K562 (cell line): ENCODE data around the gene BCAS1. TPM values are rescaled to one million over a fixed set of nuclear protein-coding genes. Genes with fewer than 3 reads are reported as not detected.

Source experiments
- ATAC-seq: fragments of 200-7000 bp; cut with Tn5 transposase; 3 replicates; pipeline ENCODE4 v1.9.1; 2020; ENCODE audit warnings: moderate library complexity
- BruUV-seq: library from RNA; stranded (reverse); fragments of 400-500 nt; replicated peaks from 2 replicates; lab custom pipeline; 2021; lab: Mats Ljungman, UMichigan
- CTCF ChIA-PET: fragments of 300-600 bp; formaldehyde crosslinking; extraction: SDS; loops from one replicate; lab custom pipeline; 2021; ENCODE audit warnings: low intra/inter-chr PET ratio; lab: Yijun Ruan, JAX
- POLR2A ChIA-PET: fragments of 300-600, 350-650 bp; sonication (Branson Sonifier 250); formaldehyde crosslinking; extraction: SDS; loops from one replicate; lab custom pipeline; 2021; ENCODE audit warnings: antibody characterized with exemption, inconsistent platforms; lab: Yijun Ruan, JAX
- DNase-seq, 4 experiments: peaks; one replicate each; pipeline versions ENCODE4 v3.0.0 to v3.0.0-alpha.2; 2011 to 2018; ENCODE audit warnings: low spot score in 3 of 4, mixed read lengths in 3 of 4; ENCODE audit errors: extremely low read depth in 1 of 4
- FAIRE-seq: peaks from 2 replicates; lab custom pipeline; 2011; peaks lifted over from hg19 to GRCh38; lab: Jason Lieb, UNC
- H2AFZ ChIP-seq: 2 replicates; pipeline ENCODE4 v1.6.0; 2011; ENCODE audit warnings: low read depth, low read length, control low read depth, inconsistent platforms
- H3K27ac ChIP-seq: fragments of 200-600 bp; 3 replicates; pipeline ENCODE4 v1.8.0; 2011; ENCODE audit warnings: low read depth, mild to moderate bottlenecking, control low read depth, inconsistent platforms, low read length, moderate library complexity, mixed read lengths; ENCODE audit errors: extremely low read depth
- H3K27me3 ChIP-seq, 2 experiments: fragments of 300-600 bp in 1 of 2; 2 replicates in 1 of 2; 3 replicates in 1 of 2; pipeline versions ENCODE4 v1.6.0 to v1.8.0; 2011; ENCODE audit warnings: inconsistent platforms in 2 of 2, low read length in 2 of 2, mild to moderate bottlenecking in 1 of 2, mixed read lengths in 1 of 2, moderate library complexity in 1 of 2; ENCODE audit not compliant: control insufficient read depth in 2 of 2, insufficient read depth in 2 of 2
- H3K36me3 ChIP-seq: fragments of 300-600 bp; 3 replicates; pipeline ENCODE4 v1.8.0; 2011; ENCODE audit warnings: mild to moderate bottlenecking, low read length, inconsistent platforms; ENCODE audit not compliant: control insufficient read depth, insufficient read depth
- H3K4me1 ChIP-seq, 2 experiments: fragments of 200-600 bp in 1 of 2; replicated peaks in 1 of 2; 2 replicates in 1 of 2; 3 replicates in 1 of 2; pipeline versions ENCODE4 v1.5.1 to v1.8.0; 2011; ENCODE audit warnings: inconsistent platforms in 2 of 2, low read length in 2 of 2, mild to moderate bottlenecking in 1 of 2, mixed read lengths in 1 of 2, moderate library complexity in 1 of 2; ENCODE audit not compliant: control insufficient read depth in 2 of 2, insufficient read depth in 2 of 2
- H3K4me2 ChIP-seq: 2 replicates; pipeline ENCODE4 v1.6.1; 2011; ENCODE audit warnings: low read length, control low read depth, inconsistent platforms, mixed read lengths; ENCODE audit not compliant: insufficient read depth
- H3K4me3 ChIP-seq: fragments of 200-600 bp; sonication (generic), shearing (Covaris generic); 2 replicates; pipeline ENCODE4 v1.5.1; 2016; ENCODE audit warnings: control low read depth, inconsistent platforms
- H3K79me2 ChIP-seq: fragments of 200-600 bp; 3 replicates; pipeline ENCODE4 v1.8.0; 2011; ENCODE audit warnings: low read length, inconsistent platforms; ENCODE audit not compliant: control insufficient read depth, insufficient read depth
- H3K9ac ChIP-seq, 2 experiments: 2 replicates each; pipeline versions ENCODE4 v1.6.0 to v1.6.1; 2011; ENCODE audit warnings: low read depth in 2 of 2, low read length in 2 of 2, control low read depth in 1 of 2, inconsistent platforms in 1 of 2, mild to moderate bottlenecking in 1 of 2, mixed read lengths in 1 of 2; ENCODE audit not compliant: insufficient read depth in 1 of 2
- H3K9me1 ChIP-seq: one replicate; pipeline ENCODE4 v1.6.0; 2011; ENCODE audit warnings: inconsistent platforms, mild to moderate bottlenecking, low read length, moderate library complexity; ENCODE audit not compliant: control insufficient read depth, insufficient read depth
- H3K9me3 ChIP-seq: replicated peaks from 2 replicates; pipeline ENCODE4 v1.5.1; 2011; ENCODE audit warnings: low read depth, low read length, inconsistent platforms; ENCODE audit not compliant: control insufficient read depth, insufficient read depth
- H4K20me1 ChIP-seq: replicated peaks from 2 replicates; pipeline ENCODE4 v1.6.1; 2011; ENCODE audit warnings: low read length, inconsistent platforms, mixed read lengths; ENCODE audit not compliant: control insufficient read depth, insufficient read depth
- BACH1 ChIP-seq: fragments of 200-800 bp; sonication (Bioruptor generic); IDR thresholded peaks from 2 replicates; pipeline ENCODE4 v1.6.1; 2016; ENCODE audit warnings: missing genetic modification characterization, missing compliant biosample characterization
- BCOR ChIP-seq: fragments of 450-650 bp; IDR thresholded peaks from 2 replicates; pipeline ENCODE4 v1.6.1; 2016
- DACH1 ChIP-seq: fragments of 450-650 bp; IDR thresholded peaks from 2 replicates; pipeline ENCODE4 v1.6.1; 2018; ENCODE audit not compliant: partially characterized antibody
- ELF1 ChIP-seq: fragments of 200-800 bp; sonication (Bioruptor generic); IDR thresholded peaks from 2 replicates; pipeline ENCODE4 v1.6.1; 2016; ENCODE audit warnings: missing genetic modification characterization, missing compliant biosample characterization
- GATA2 ChIP-seq: sonication (generic); formaldehyde crosslinking; IDR thresholded peaks from 2 replicates; pipeline ENCODE4 v1.4.0; 2020; ENCODE audit warnings: mild to moderate bottlenecking, missing genetic modification reagents
- GATAD2B ChIP-seq: fragments of 450-650 bp; IDR thresholded peaks from 2 replicates; pipeline ENCODE4 v1.6.1; 2017; ENCODE audit warnings: mild to moderate bottlenecking, borderline replicate concordance
- MTA1 ChIP-seq: fragments of 450-650 bp; IDR thresholded peaks from 2 replicates; pipeline ENCODE4 v1.6.1; 2017; ENCODE audit warnings: borderline replicate concordance
- ZBTB11 ChIP-seq, 3 experiments: fragments of 200-800 bp in 1 of 3; fragments of 250-450 bp in 1 of 3; fragments of 450-650 bp in 1 of 3; sonication (Bioruptor Pico) in 1 of 3; sonication (Bioruptor generic) in 1 of 3; formaldehyde crosslinking in 1 of 3; IDR thresholded peaks; 2 replicates each; pipeline versions ENCODE4 v1.6.1 to v1.8.0; 2016 to 2022; ENCODE audit warnings: mild to moderate bottlenecking in 2 of 3, missing genetic modification characterization in 2 of 3, missing compliant biosample characterization in 1 of 3, moderate library complexity in 1 of 3
- ZBTB2 ChIP-seq: fragments of 450-650 bp; IDR thresholded peaks from 2 replicates; pipeline ENCODE4 v1.6.1; 2016; ENCODE audit warnings: antibody characterized with exemption
- ZNF583 ChIP-seq: fragments of 250-450 bp; sonication (Bioruptor Pico); IDR thresholded peaks from 2 replicates; pipeline ENCODE4 v1.4.0; 2020
- WGBS: fragments of 100-300 bp; shearing (Covaris generic); methylation state at CpG from one replicate; pipeline ENCODE4 v1.1.6; 2016; ENCODE audit warnings: low coverage, mixed read lengths; ENCODE audit not compliant: insufficient coverage; ENCODE audit errors: missing lambda C conversion rate; 5-methylcytosine and 5-hydroxymethylcytosine counted together
- in situ Hi-C: fragments of 300-500 bp; cut with MboI; formaldehyde crosslinking; loops from 4 replicates; pipeline ENCODE4 v1.15.0; 2018; ENCODE audit warnings: inconsistent platforms, mixed read lengths
- intact Hi-C: fragments of 100-400 bp; cut with micrococcal nuclease; formaldehyde crosslinking; loops from 2 replicates; pipeline ENCODE4 v1.14.2; 2022
- polyA plus RNA-seq, 8 experiments: library from polyadenylated mRNA; depleted of rRNA in 4 of 8; stranded (reverse) in 5 of 8; unstranded in 3 of 8; fragments of >200 nt; fragmentation: Nextera tagmentation in 2 of 8; fragmentation: Illumina TruSeq in 1 of 8; extraction: Ambion mirVana in 2 of 8; extraction: Trizol in 1 of 8; gene quantifications; 2 replicates each; pipeline versions ENCODE4 v1.2.1 to v1.2.3, GENCODE V29; 2011 to 2014; ENCODE audit warnings: inconsistent platforms in 1 of 8, missing spikeins in 1 of 8
- total RNA-seq, 7 experiments: library from RNA; depleted of rRNA in 6 of 7; stranded (reverse); fragments of >200 nt in 6 of 7; fragmentation: Illumina TruSeq in 2 of 7; extraction: Trizol in 2 of 7; gene quantifications; 2 replicates each; pipeline versions ENCODE4 v1.2.1 to v1.2.3, GENCODE V29; 2011 to 2021; ENCODE audit warnings: low replicate concordance in 1 of 7

Gene BCAS1
- total and polyA plus RNA-seq, 9 of the 15 experiments (the other 6 are each of a cell fraction or from before 2014, with no cell fraction given) = 0.18 to 2.3 (median 0.93) TPM

GRCh38 chr20:53914091-53914780 is 156.2 kb downstream of the BCAS1 start (continued):
- peak; percentile 91 for TF ChIP-seq ZBTB2
- TF ChIP-seq BCOR = peak; percentile 21; the same call in 1 of the 2 replicates
- no peak for TF ChIP-seq ELF1
- TF ChIP-seq GATAD2B = peak; percentile 96
- TF ChIP-seq MTA1 = peak; percentile 79
- TF ChIP-seq GATA2 (CRISPR knock-in tag) = peak; percentile 51; the same call in 1 of the 2 replicates
- peak; percentile 99 for TF ChIP-seq DACH1

- no peaks in the 10 kb centered on the region for H3K79me2 ChIP-seq
- no peaks in the 10 kb centered on the region for H3K36me3 ChIP-seq
- no peak overlapping the region; the same call in 1 of the 2 replicates for H3K4me2 ChIP-seq
- in situ Hi-C loops = no loop called here
- peak in 1 of 3 experiments; percentile 86; a peak in 2 of 6 replicates for TF ChIP-seq ZBTB11 (CRISPR knock-in tag; IDR thresholded peaks at IDR 0.05)
- TF ChIP-seq ZNF583 (CRISPR knock-in tag) = no peak
- 0 out of 2 replicates have a peak, but pooled peaks have one; percentile 7 for TF ChIP-seq BACH1
- H4K20me1 ChIP-seq = no peaks in the 10 kb centered on the region
- no peaks in the 10 kb centered on the region for H3K27me3 ChIP-seq
- peaks cover 26 to 36% of the 10 kb centered on the region in 2 experiments; a peak in 4 of 5 replicates for H3K4me1 ChIP-seq
- no TSS peak for BruUV-seq
- intact Hi-C loops = no loop called here
- ChIA-PET CTCF (no interaction called here), POLR2A (interaction anchor here (0.8 to 1.5 kb wide), 2 partner anchors 173 to 318 kb away, joined by 3 read pairs; partner anchors contain the start of gene ZNF217)
- FAIRE-seq (no peak), ATAC-seq (no peak), DNase-seq (no peak)
- H3K27ac ChIP-seq = no peak overlapping the region
- H3K9me3 ChIP-seq = no peaks in the 10 kb centered on the region
- no peak overlapping the region for H2AFZ ChIP-seq
- 77% methylated on average over 6 of the region's 6 CpGs for WGBS
- H3K9ac ChIP-seq = no peak overlapping the region
- H3K9me1 ChIP-seq = no peaks in the 10 kb centered on the region
- H3K4me3 ChIP-seq = no peak overlapping the region
Measured at GRCh38 chr20:53911301-53911700, 159.1 kb downstream of the BCAS1 start.
